Neural cell (in vitro differentiated cells): Measurements from ENCODE around the gene LIPC. TPM values are rescaled to one million over a fixed set of nuclear protein-coding genes. Genes with fewer than 3 reads are reported as not detected.

Source experiments
- H2AFZ ChIP-seq: fragments of 200-600, 300-800 bp; sonication (generic), shearing (Covaris generic); 2 replicates; pipeline ENCODE4 v1.6.0; 2014; ENCODE audit warnings: low read depth, mild to moderate bottlenecking, antibody characterized with exemption, low read length, moderate library complexity
- H3F3A ChIP-seq: fragments of 200-600 bp; shearing (Covaris generic); 2 replicates; pipeline ENCODE4 v1.6.1; 2016; ENCODE audit warnings: mild to moderate bottlenecking, moderate library complexity, mixed read lengths, antibody characterized with exemption, low read length; ENCODE audit not compliant: insufficient read depth, poor library complexity, severe bottlenecking
- H3K27ac ChIP-seq: fragments of 200-600, 300-800 bp; sonication (generic), shearing (Covaris generic); 2 replicates; pipeline ENCODE4 v1.5.1; 2014; ENCODE audit warnings: mild to moderate bottlenecking, low read length, moderate library complexity
- H3K27me3 ChIP-seq: fragments of 300-800, 200-600 bp; sonication (generic), shearing (Covaris generic); 2 replicates; pipeline ENCODE4 v1.6.0; 2014; ENCODE audit warnings: mild to moderate bottlenecking, low read depth, low read length, moderate library complexity; ENCODE audit not compliant: insufficient read depth
- H3K36me3 ChIP-seq: fragments of 300-800, 200-600 bp; sonication (generic), shearing (Covaris generic); 2 replicates; pipeline ENCODE4 v1.5.1; 2014; ENCODE audit warnings: mild to moderate bottlenecking, antibody characterized with exemption, low read length, moderate library complexity; ENCODE audit not compliant: insufficient read depth
- H3K4me2 ChIP-seq: fragments of 300-800, 200-600 bp; sonication (generic), shearing (Covaris generic); 2 replicates; pipeline ENCODE4 v1.6.0; 2014; ENCODE audit warnings: mild to moderate bottlenecking, low read length
- H3K4me3 ChIP-seq: fragments of 300-800, 200-600 bp; sonication (generic), shearing (Covaris generic); 2 replicates; pipeline ENCODE4 v1.5.1; 2014; ENCODE audit warnings: mild to moderate bottlenecking, low read length, moderate library complexity
- H3K79me2 ChIP-seq: fragments of 200-600 bp; shearing (Covaris generic); replicated peaks from 2 replicates; pipeline ENCODE4 v1.6.0; 2014; ENCODE audit warnings: mild to moderate bottlenecking, low read length, moderate library complexity; ENCODE audit not compliant: insufficient read depth
- H3K9ac ChIP-seq: fragments of 300-800, 200-600 bp; sonication (generic), shearing (Covaris generic); 2 replicates; pipeline ENCODE4 v1.6.1; 2016; ENCODE audit warnings: mild to moderate bottlenecking, low read length, mixed read lengths
- H3K9me2 ChIP-seq: fragments of 200-600 bp; shearing (Covaris generic); 2 replicates; pipeline ENCODE4 v1.6.1; 2016; ENCODE audit warnings: mild to moderate bottlenecking, low read length, mixed read lengths; ENCODE audit not compliant: insufficient read depth
- H3K9me3 ChIP-seq: fragments of 200-600, 300-800 bp; sonication (generic), shearing (Covaris generic); 2 replicates; pipeline ENCODE4 v1.6.1; 2016; ENCODE audit warnings: mild to moderate bottlenecking, mixed run types, low read length, moderate library complexity, mixed read lengths
- H4K20me1 ChIP-seq: fragments of 200-600 bp; shearing (Covaris generic); 2 replicates; pipeline ENCODE4 v1.6.1; 2016; ENCODE audit warnings: mild to moderate bottlenecking, mixed run types; ENCODE audit not compliant: insufficient read depth
- CTCF ChIP-seq: fragments of 450-650 bp; IDR thresholded peaks from 2 replicates; pipeline ENCODE4 v1.5.1; 2014; ENCODE audit warnings: antibody characterized with exemption, mild to moderate bottlenecking, moderate library complexity; ENCODE audit not compliant: poor library complexity, severe bottlenecking
- EP300 ChIP-seq: fragments of 450-650 bp; conservative IDR thresholded peaks from 2 replicates; pipeline ENCODE4 v1.6.1; 2014; ENCODE audit warnings: antibody characterized with exemption, mild to moderate bottlenecking, moderate library complexity; ENCODE audit not compliant: poor library complexity, severe bottlenecking
- EZH2 ChIP-seq: fragments of 200-600, 300-800 bp; shearing (Covaris generic), sonication (generic); IDR thresholded peaks from 2 replicates; pipeline ENCODE4 v1.6.1; 2014; ENCODE audit warnings: antibody characterized with exemption, low read length, borderline replicate concordance, mild to moderate bottlenecking; ENCODE audit not compliant: insufficient read depth, poor library complexity, severe bottlenecking
- MXI1 ChIP-seq: fragments of 450-650 bp; conservative IDR thresholded peaks from 2 replicates; pipeline ENCODE4 v1.6.1; 2014; ENCODE audit warnings: antibody characterized with exemption, mild to moderate bottlenecking; ENCODE audit not compliant: poor library complexity, severe bottlenecking
- POLR2AphosphoS5 ChIP-seq: IDR thresholded peaks from 2 replicates; pipeline ENCODE4 v1.6.1; 2012
- RAD21 ChIP-seq: fragments of 450-650 bp; conservative IDR thresholded peaks from 2 replicates; pipeline ENCODE4 v1.6.1; 2014; ENCODE audit warnings: antibody characterized with exemption, mild to moderate bottlenecking, moderate library complexity
- REST ChIP-seq: IDR thresholded peaks from 2 replicates; pipeline ENCODE4 v1.6.1; 2012; ENCODE audit warnings: borderline replicate concordance
- SMC3 ChIP-seq: fragments of 450-650 bp; conservative IDR thresholded peaks from 2 replicates; pipeline ENCODE4 v1.6.1; 2014; ENCODE audit warnings: antibody characterized with exemption, mild to moderate bottlenecking, moderate library complexity; ENCODE audit not compliant: poor library complexity
- TAF1 ChIP-seq: IDR thresholded peaks from 2 replicates; pipeline ENCODE4 v1.6.1; 2012; ENCODE audit warnings: low read depth
- polyA plus RNA-seq: library from polyadenylated mRNA; depleted of rRNA; stranded (reverse); fragments of >200 nt; gene quantifications from 2 replicates; pipeline ENCODE4 v1.2.3, GENCODE V29; 2014

The LIPC gene
- polyA plus RNA-seq, 1 donor from 2014 or later = not detected

GRCh38 chr15:58440922-58441321 is 9.1 kb downstream of the LIPC start:
- no peak overlapping the region for H3K9ac ChIP-seq
- no peak overlapping the region for H3K27ac ChIP-seq
- H3K9me2 ChIP-seq = no peaks in the 10 kb centered on the region
- H3K4me3 ChIP-seq = no peak overlapping the region
- TF ChIP-seq RAD21 = no peak
- TF ChIP-seq POLR2AphosphoS5 = no peak
- TF ChIP-seq CTCF = no peak
- TF ChIP-seq REST = no peak
- no peak for TF ChIP-seq TAF1
- TF ChIP-seq SMC3 = no peak
- no peak for TF ChIP-seq EZH2
- no peak for TF ChIP-seq MXI1
- no peak for TF ChIP-seq EP300
- H3K36me3 ChIP-seq = no peaks in the 10 kb centered on the region
- H3K4me2 ChIP-seq = no peak overlapping the region
- H3K27me3 ChIP-seq = no peaks in the 10 kb centered on the region
- H3K9me3 ChIP-seq = no peaks in the 10 kb centered on the region
- no peak overlapping the region for H2AFZ ChIP-seq
- H3F3A ChIP-seq = no peaks in the 10 kb centered on the region
- H3K79me2 ChIP-seq = no peaks in the 10 kb centered on the region
- no peaks in the 10 kb centered on the region for H4K20me1 ChIP-seq

GRCh38 chr15:58441376-58442070 is 9.7 kb downstream of the LIPC start:
- no peak overlapping the region for H3K4me2 ChIP-seq
- no peaks in the 10 kb centered on the region for H3K27me3 ChIP-seq
- no peaks in the 10 kb centered on the region for H3K9me2 ChIP-seq
- H3K36me3 ChIP-seq = no peaks in the 10 kb centered on the region
- no peak for TF ChIP-seq MXI1
- TF ChIP-seq SMC3 = no peak
- TF ChIP-seq RAD21 = no peak
- TF ChIP-seq TAF1 = no peak
- TF ChIP-seq REST = no peak
- TF ChIP-seq CTCF = no peak
- no peak for TF ChIP-seq EZH2
- no peak for TF ChIP-seq POLR2AphosphoS5
- TF ChIP-seq EP300 = no peak
- H3K9me3 ChIP-seq = no peaks in the 10 kb centered on the region
- no peak overlapping the region for H2AFZ ChIP-seq
- H3K27ac ChIP-seq = no peak overlapping the region
- H3K9ac ChIP-seq = no peak overlapping the region
- H4K20me1 ChIP-seq = no peaks in the 10 kb centered on the region
- H3F3A ChIP-seq = no peaks in the 10 kb centered on the region
- no peak overlapping the region for H3K4me3 ChIP-seq
- H3K79me2 ChIP-seq = no peaks in the 10 kb centered on the region
